Activated CD8-positive, alpha-beta memory T cell treated with anti-CD3 and anti-CD28 coated beads for 1 hour (primary cell): ENCODE results near the gene CCDC148.

Experiments
- DNase-seq, 2 donors: peaks; one replicate each; pipeline ENCODE4 v3.0.0-alpha.2; 2020; ENCODE audit warnings: low read depth in 1 of 2; ENCODE audit errors: extremely low read depth in 1 of 2

CCDC148 gene

GRCh38 chr2:158184001-158184400 is 272.6 kb downstream of the CCDC148 start:
- no peak for DNase-seq

GRCh38 chr2:158182676-158183295 is 273.8 kb downstream of the CCDC148 start:
- no peak for DNase-seq

GRCh38 chr2:158181171-158181570 is 275.4 kb downstream of the CCDC148 start:
- no peak for DNase-seq

GRCh38 chr2:158179660-158180059 is 276.9 kb downstream of the CCDC148 start:
- no peak for DNase-seq

- no peak for DNase-seq
Observed at GRCh38 chr2:158178646-158179045, 277.9 kb downstream of the CCDC148 start.

- DNase-seq = no peak
Observed at GRCh38 chr2:158174956-158175355, 281.6 kb downstream of the CCDC148 start.

GRCh38 chr2:158174495-158174894 is 282.1 kb downstream of the CCDC148 start:
- DNase-seq = no peak

GRCh38 chr2:158172719-158173118 is 283.8 kb downstream of the CCDC148 start:
- no peak for DNase-seq

- DNase-seq = no peak
Observed at GRCh38 chr2:158154596-158154995, 302.0 kb downstream of the CCDC148 start.

- DNase-seq = no peak
Observed at GRCh38 chr2:158153270-158154015, 303.1 kb downstream of the CCDC148 start.

GRCh38 chr2:158144914-158145625 is 311.5 kb downstream of the CCDC148 start:
- DNase-seq = no peak

- DNase-seq = no peak
Observed at GRCh38 chr2:158143703-158144360, 312.7 kb downstream of the CCDC148 start.

- no peak for DNase-seq
Observed at GRCh38 chr2:158142568-158143332, 313.8 kb downstream of the CCDC148 start.

GRCh38 chr2:158142165-158142564 is 314.4 kb downstream of the CCDC148 start:
- DNase-seq = no peak

GRCh38 chr2:158140201-158140600 is 316.4 kb downstream of the CCDC148 start:
- DNase-seq = no peak

- DNase-seq = no peak
Observed at GRCh38 chr2:158138255-158138654, 318.3 kb downstream of the CCDC148 start.

GRCh38 chr2:158135096-158135495 is 321.5 kb downstream of the CCDC148 start:
- no peak for DNase-seq

GRCh38 chr2:158134655-158135054 is 321.9 kb downstream of the CCDC148 start:
- no peak for DNase-seq

- no peak for DNase-seq
Observed at GRCh38 chr2:158134055-158134454, 322.5 kb downstream of the CCDC148 start.

- no peak for DNase-seq
Observed at GRCh38 chr2:158131919-158132566, 324.5 kb downstream of the CCDC148 start.
